RPMI7951 (cell line): ENCODE data around the gene NEU4. TPM values are rescaled to one million over a fixed set of nuclear protein-coding genes. Genes with fewer than 3 reads are reported as not detected.
"Not testable (repeated sequence)": the region's sequence is repeated elsewhere in the genome, so short reads cannot be mapped to it uniquely, and the experiment has no call there.

Source experiments
- DNase-seq: peaks from one replicate; pipeline ENCODE4 v3.0.0-alpha.2; 2012; ENCODE audit warnings: low read depth
- total RNA-seq: library from RNA; depleted of rRNA; stranded (reverse); fragments of >200 nt; shearing (Covaris generic); gene quantifications from 2 replicates; pipeline ENCODE4 v1.2.3, GENCODE V29; 2014

Gene NEU4
- total RNA-seq, 1 experiment from 2014 or later = not detected

- no peak for DNase-seq
Measured at GRCh38 chr2:241798631-241799521, 10.1 kb upstream of the NEU4 start.

- no peak for DNase-seq
Measured at GRCh38 chr2:241799522-241800197, 9.3 kb upstream of the NEU4 start.

GRCh38 chr2:241800198-241800903 lies 8.6 kb upstream of the NEU4 start:
- DNase-seq = not testable (repeated sequence)

- DNase-seq = no peak
Measured at GRCh38 chr2:241801611-241802420, 7.2 kb upstream of the NEU4 start.

- DNase-seq = no peak
Measured at GRCh38 chr2:241802421-241803318, 6.3 kb upstream of the NEU4 start.

- peak; percentile 26 for DNase-seq
Measured at GRCh38 chr2:241803387-241804325, 5.3 kb upstream of the NEU4 start.

- no peak for DNase-seq
Measured at GRCh38 chr2:241804326-241805229, 4.4 kb upstream of the NEU4 start.

GRCh38 chr2:241806217-241806616 lies 2.8 kb upstream of the NEU4 start:
- not testable (repeated sequence) for DNase-seq

- DNase-seq = no peak
Measured at GRCh38 chr2:241808051-241808720, 807 bp upstream of the NEU4 start.

GRCh38 chr2:241809383-241810306 lies 652 bp downstream of the NEU4 start:
- DNase-seq = no peak

- DNase-seq = no peak
Measured at GRCh38 chr2:241810307-241811200, 1.6 kb downstream of the NEU4 start.

GRCh38 chr2:241811201-241811951 lies 2.4 kb downstream of the NEU4 start:
- no peak for DNase-seq

- no peak for DNase-seq
Measured at GRCh38 chr2:241811952-241812729, 3.1 kb downstream of the NEU4 start.
